Right atrium auricular region (tissue), 2 donors: ENCODE measurements around the gene PAX2. TPM values are rescaled to one million over a fixed set of nuclear protein-coding genes. Genes with fewer than 3 reads are reported as not detected.

Experiments used
- DNase-seq: peaks from one replicate; pipeline ENCODE4 v3.0.0-alpha.2; 2019; ENCODE audit warnings: low spot score
- H3K27ac ChIP-seq, 2 donors: fragments of 200-600 bp; sonication (generic); 1 replicate in 1 of 2; 2 replicates in 1 of 2; pipeline ENCODE4 v1.5.1; 2016 to 2019
- H3K27me3 ChIP-seq, 2 donors: fragments of 200-600 bp; sonication (generic); one replicate each; pipeline versions ENCODE4 v1.5.1 to v1.6.0; 2017 to 2019
- H3K36me3 ChIP-seq: fragments of 200-600 bp; sonication (generic); one replicate; pipeline ENCODE4 v1.5.1; 2016
- H3K4me1 ChIP-seq, 2 donors: fragments of 200-600 bp; sonication (generic); one replicate each; pipeline versions ENCODE4 v1.5.1 to v1.6.0; 2017 to 2019
- H3K4me3 ChIP-seq, 2 donors: fragments of 200-600 bp; sonication (generic); 1 replicate in 1 of 2; 2 replicates in 1 of 2; pipeline ENCODE4 v1.5.1; 2017 to 2019; ENCODE audit warnings: mild to moderate bottlenecking in 1 of 2, moderate library complexity in 1 of 2
- H3K9me3 ChIP-seq, 2 donors: fragments of 200-600 bp; sonication (generic); one replicate each; pipeline ENCODE4 v1.5.1; 2019
- CTCF ChIP-seq, 2 donors: fragments of 200-600 bp; sonication (generic); IDR thresholded peaks; one replicate each; pipeline ENCODE4 v1.5.1; 2019; ENCODE audit warnings: antibody characterized with exemption in 2 of 2
- total RNA-seq, 2 donors: library from RNA; depleted of rRNA; stranded (reverse); fragments of >200 nt; gene quantifications; one replicate each; pipeline ENCODE4 v1.1.0, GENCODE V29; 2016

PAX2 gene
- total RNA-seq, 2 donors from 2014 or later = not detected

GRCh38 chr10:100718197-100718742 lies 27.1 kb upstream of the PAX2 start:
- Histone ChIP-seq H3K27me3 (peaks cover 15 to 23% of the 10 kb centered on the region in 2 donors), H3K4me1 (peaks cover 0 to 8% of the 10 kb centered on the region in 2 donors), H3K36me3 (no peaks in the 10 kb centered on the region), H3K4me3 (no peak overlapping the region), H3K27ac (no peak overlapping the region), H3K9me3 (no peaks in the 10 kb centered on the region)
- no peak for TF ChIP-seq CTCF (IDR thresholded peaks at IDR 0.05)
- no peak for DNase-seq

DNA sequence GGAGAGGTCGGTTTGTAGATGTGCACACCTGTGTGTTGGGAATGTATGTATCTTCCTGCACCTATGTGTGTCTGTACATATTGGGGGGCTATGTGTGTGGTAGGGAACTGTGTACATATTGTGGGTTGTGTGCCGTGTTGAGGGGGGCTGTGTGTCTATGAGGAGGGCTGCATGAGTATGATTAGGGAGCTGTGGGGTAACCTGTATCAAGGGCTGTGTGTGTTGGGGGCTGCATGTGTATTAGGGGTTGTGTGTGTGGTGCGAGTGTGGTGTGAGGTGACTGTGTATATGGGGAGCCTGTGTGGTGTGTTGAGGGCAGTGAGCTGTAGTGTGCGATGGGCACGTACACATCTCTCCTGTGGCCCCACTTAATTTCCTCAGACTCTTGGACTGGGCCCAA lies 22.2 kb upstream of the PAX2 start:
- TF ChIP-seq CTCF (IDR thresholded peaks at IDR 0.05) = no peak
- H3K4me3 ChIP-seq = no peak overlapping the region
- no peak for DNase-seq
- H3K27ac ChIP-seq = no peak overlapping the region
- peaks cover 7 to 24% of the 10 kb centered on the region in 2 donors for H3K27me3 ChIP-seq
- H3K9me3 ChIP-seq = no peaks in the 10 kb centered on the region
- no peaks in the 10 kb centered on the region for H3K36me3 ChIP-seq
- H3K4me1 ChIP-seq = peaks cover 0 to 4% of the 10 kb centered on the region in 2 donors

DNA sequence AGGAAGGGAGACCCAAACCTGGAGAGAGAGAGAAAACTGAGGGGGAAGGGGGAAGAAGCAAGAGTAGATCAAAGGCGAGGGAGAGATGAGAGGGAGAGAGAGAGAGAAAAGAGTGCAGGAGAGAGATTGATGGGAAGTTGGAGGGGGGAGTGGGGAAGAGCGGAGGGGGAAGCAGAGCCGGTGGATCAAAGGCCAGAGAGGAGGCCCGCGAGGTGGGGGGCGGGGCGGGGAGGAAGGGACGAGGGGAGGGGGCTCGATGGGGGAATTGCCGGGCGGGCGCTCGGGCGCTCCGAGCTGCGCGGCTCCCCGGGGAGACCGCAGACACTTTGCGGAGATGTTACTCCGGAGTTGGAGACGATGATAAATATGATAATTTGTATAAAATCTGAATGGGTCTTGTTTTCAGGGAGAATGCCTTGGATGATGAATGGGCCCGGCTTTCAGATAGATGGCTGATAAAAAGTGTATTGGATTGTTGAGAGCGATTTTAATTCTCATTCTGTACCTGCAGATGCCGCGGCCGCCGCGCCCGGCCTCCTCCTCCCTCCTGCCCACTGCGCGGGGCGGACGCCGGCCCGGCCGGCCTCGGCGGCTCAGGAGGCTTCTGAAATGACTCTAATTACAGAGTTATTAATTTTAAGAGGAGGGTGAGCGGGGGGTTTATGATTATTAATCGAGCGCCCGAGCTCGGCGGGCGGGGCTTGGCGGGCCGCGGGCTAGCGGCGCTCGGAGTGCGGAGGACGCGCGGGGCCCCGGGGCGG lies 21.4 kb upstream of the PAX2 start:
- no peak for TF ChIP-seq CTCF (IDR thresholded peaks at IDR 0.05)
- no peaks in the 10 kb centered on the region for H3K36me3 ChIP-seq
- H3K9me3 ChIP-seq = no peaks in the 10 kb centered on the region
- no peak overlapping the region for H3K27ac ChIP-seq
- peaks cover 0 to 4% of the 10 kb centered on the region in 2 donors for H3K4me1 ChIP-seq
- no peak overlapping the region for H3K4me3 ChIP-seq
- H3K27me3 ChIP-seq = peaks cover 7 to 27% of the 10 kb centered on the region in 2 donors
- no peak for DNase-seq

DNA sequence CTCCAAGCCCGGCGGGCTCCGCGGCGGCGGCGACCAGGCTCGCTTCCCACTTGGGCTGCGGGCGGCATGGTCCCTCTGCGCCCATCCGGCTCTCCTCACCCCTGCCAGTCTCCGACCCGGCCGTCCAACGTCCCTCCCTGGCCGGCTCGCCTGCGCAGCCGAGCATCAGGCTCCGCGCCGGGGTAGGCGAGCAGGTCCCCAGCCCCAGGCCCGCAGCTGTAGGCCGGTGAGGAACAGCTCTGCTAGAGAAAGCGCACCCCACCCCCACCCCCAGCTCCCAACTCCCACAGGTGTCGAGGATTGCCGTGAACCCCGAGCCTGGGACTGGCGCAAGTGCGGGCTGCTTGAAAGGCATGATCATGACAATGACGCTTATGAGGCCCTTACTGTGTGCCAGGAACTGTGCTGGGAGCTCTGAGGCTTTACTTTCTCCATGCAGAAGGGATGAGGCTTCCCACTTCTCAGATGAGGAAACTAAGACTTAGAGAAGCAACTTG lies 20.8 kb upstream of the PAX2 start:
- Histone ChIP-seq H3K27me3 (peaks cover 9 to 31% of the 10 kb centered on the region in 2 donors), H3K4me3 (no peak overlapping the region), H3K4me1 (peaks cover 0 to 9% of the 10 kb centered on the region in 2 donors), H3K27ac (no peak overlapping the region), H3K9me3 (no peaks in the 10 kb centered on the region), H3K36me3 (no peaks in the 10 kb centered on the region)
- TF ChIP-seq CTCF (IDR thresholded peaks at IDR 0.05) = no peak
- no peak for DNase-seq

DNA sequence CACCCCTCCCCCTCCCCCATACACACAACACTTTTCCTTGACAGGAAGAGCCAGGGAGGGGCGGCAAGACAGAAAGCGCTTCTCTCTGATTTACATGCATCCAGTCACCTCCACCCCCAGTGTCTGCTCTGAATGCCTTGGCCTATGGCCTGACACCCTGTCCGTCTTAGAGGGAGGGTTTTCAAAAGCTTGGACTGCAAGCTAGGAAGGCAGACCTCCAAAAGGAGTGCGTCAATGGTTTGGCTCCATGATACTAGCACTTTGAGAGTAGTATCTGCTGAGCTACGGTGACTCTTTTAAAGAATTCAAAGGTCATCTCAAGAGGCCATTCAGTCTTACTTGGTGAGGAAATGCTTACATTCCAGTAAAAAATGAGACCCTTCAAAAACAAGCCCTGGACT lies 20.3 kb upstream of the PAX2 start:
- Histone ChIP-seq H3K27ac (no peak overlapping the region), H3K36me3 (no peaks in the 10 kb centered on the region), H3K4me3 (no peak overlapping the region), H3K4me1 (peaks cover 0 to 14% of the 10 kb centered on the region in 2 donors), H3K9me3 (no peaks in the 10 kb centered on the region), H3K27me3 (peaks cover 14 to 36% of the 10 kb centered on the region in 2 donors)
- no peak for DNase-seq
- TF ChIP-seq CTCF (IDR thresholded peaks at IDR 0.05) = no peak
